GM23248 (cell line): ENCODE results near the gene FHAD1.

Experiments used
- EZH2 ChIP-seq: fragments of 200-600 bp; sonication (generic); IDR thresholded peaks from 2 replicates; pipeline ENCODE4 v1.6.1; 2018; ENCODE audit warnings: antibody characterized with exemption, mild to moderate bottlenecking; ENCODE audit not compliant: insufficient read depth, poor library complexity, severe bottlenecking
- EZH2phosphoT487 ChIP-seq: fragments of 200-600 bp; sonication (generic); IDR thresholded peaks from 2 replicates; pipeline ENCODE4 v1.6.1; 2018; ENCODE audit warnings: antibody characterized with exemption, moderate library complexity, mild to moderate bottlenecking, low read depth; ENCODE audit not compliant: insufficient read depth

- TF ChIP-seq EZH2phosphoT487 (no peak), EZH2 (no peak)
Measured at GRCh38 chr1:15201221-15201620, 45.8 kb upstream of the FHAD1 start.
